Mesenchymal stem cell (in vitro differentiated cells and primary cell): ENCODE measurements around the gene MAB21L1.

Experiments
- DNase-seq: peaks from one replicate; pipeline ENCODE4 v3.0.0-alpha.2; 2013
- H2AFZ ChIP-seq: one replicate; pipeline ENCODE4 v1.6.1; 2013; ENCODE audit warnings: low read depth, mild to moderate bottlenecking, control low read depth, inconsistent platforms, low read length, moderate library complexity
- H2AK5ac ChIP-seq: 2 replicates; pipeline ENCODE4 v1.6.1; 2013; ENCODE audit warnings: low read length, moderate library complexity, mild to moderate bottlenecking, inconsistent platforms; ENCODE audit not compliant: severe bottlenecking
- H2BK120ac ChIP-seq: one replicate; pipeline ENCODE4 v1.6.1; 2013; ENCODE audit warnings: low read depth, mild to moderate bottlenecking, inconsistent platforms, low read length, moderate library complexity
- H2BK12ac ChIP-seq, 2 experiments: one replicate each; pipeline ENCODE4 v1.6.1; 2013; ENCODE audit warnings: inconsistent platforms in 2 of 2, low read length in 2 of 2, mild to moderate bottlenecking in 2 of 2, moderate library complexity in 2 of 2, control low read depth in 1 of 2
- H2BK15ac ChIP-seq: one replicate; pipeline ENCODE4 v1.6.1; 2013; ENCODE audit warnings: mild to moderate bottlenecking, low read depth, inconsistent platforms; ENCODE audit not compliant: poor library complexity, severe bottlenecking
- H2BK5ac ChIP-seq: 2 replicates; pipeline ENCODE4 v1.6.1; 2013; ENCODE audit warnings: low read depth, mild to moderate bottlenecking, low read length, control low read depth, inconsistent platforms; ENCODE audit not compliant: poor library complexity, severe bottlenecking
- H3K14ac ChIP-seq, 2 experiments: one replicate each; pipeline ENCODE4 v1.6.1; 2013; ENCODE audit warnings: inconsistent platforms in 2 of 2, low read length in 2 of 2, control low read depth in 1 of 2, mild to moderate bottlenecking in 1 of 2, moderate library complexity in 1 of 2
- H3K18ac ChIP-seq, 2 experiments: one replicate each; pipeline ENCODE4 v1.6.1; 2013; ENCODE audit warnings: inconsistent platforms in 2 of 2, low read length in 2 of 2, control low read depth in 1 of 2, low read depth in 1 of 2, mild to moderate bottlenecking in 1 of 2
- H3K23ac ChIP-seq, 2 experiments: one replicate each; pipeline ENCODE4 v1.6.1; 2013; ENCODE audit warnings: inconsistent platforms in 2 of 2, low read length in 2 of 2, mild to moderate bottlenecking in 2 of 2, moderate library complexity in 2 of 2, control low read depth in 1 of 2
- H3K27ac ChIP-seq: 2 replicates; pipeline ENCODE4 v1.5.1; 2013; ENCODE audit warnings: mild to moderate bottlenecking, moderate library complexity, low read length, control low read depth, inconsistent platforms; ENCODE audit not compliant: poor library complexity, severe bottlenecking
- H3K27me3 ChIP-seq, 2 experiments: 2 replicates each; pipeline versions ENCODE4 v1.6.1 to v1.7.0; 2013; ENCODE audit warnings: low read length in 2 of 2, mild to moderate bottlenecking in 2 of 2, moderate library complexity in 2 of 2, control low read depth in 1 of 2, inconsistent platforms in 1 of 2; ENCODE audit not compliant: control insufficient read depth in 1 of 2, insufficient read depth in 1 of 2
- H3K36me3 ChIP-seq, 2 experiments: 2 replicates each; pipeline versions ENCODE4 v1.6.1 to v1.7.0; 2013; ENCODE audit warnings: low read length in 2 of 2, control low read depth in 1 of 2, inconsistent platforms in 1 of 2, low read depth in 1 of 2, mild to moderate bottlenecking in 1 of 2; ENCODE audit not compliant: insufficient read depth in 2 of 2, control insufficient read depth in 1 of 2
- H3K4ac ChIP-seq, 2 experiments: one replicate each; pipeline ENCODE4 v1.6.1; 2013; ENCODE audit warnings: inconsistent platforms in 2 of 2, low read length in 2 of 2, mild to moderate bottlenecking in 2 of 2, moderate library complexity in 2 of 2, control low read depth in 1 of 2, low read depth in 1 of 2
- H3K4me1 ChIP-seq: 2 replicates; pipeline ENCODE4 v1.6.1; 2013; ENCODE audit warnings: low read depth, low read length, control low read depth; ENCODE audit not compliant: control insufficient read depth, insufficient read depth
- H3K4me2 ChIP-seq: 2 replicates; pipeline ENCODE4 v1.6.1; 2013; ENCODE audit warnings: low read length, mild to moderate bottlenecking, inconsistent platforms; ENCODE audit not compliant: poor library complexity, severe bottlenecking
- H3K4me3 ChIP-seq, 2 experiments: 2 replicates each; pipeline versions ENCODE4 v1.5.1 to v1.7.0; 2013; ENCODE audit warnings: low read length in 2 of 2, mild to moderate bottlenecking in 2 of 2, control low read depth in 1 of 2, low read depth in 1 of 2; ENCODE audit not compliant: insufficient read depth in 1 of 2
- H3K79me1 ChIP-seq: replicated peaks from 2 replicates; pipeline ENCODE4 v1.6.1; 2013; ENCODE audit warnings: mild to moderate bottlenecking, control low read depth, low read length, inconsistent platforms; ENCODE audit not compliant: poor library complexity, severe bottlenecking
- H3K9ac ChIP-seq: 2 replicates; pipeline ENCODE4 v1.7.0; 2013; ENCODE audit warnings: mild to moderate bottlenecking, low read length, moderate library complexity
- H3K9me3 ChIP-seq: 2 replicates; pipeline ENCODE4 v1.7.0; 2013; ENCODE audit warnings: mild to moderate bottlenecking, low read length; ENCODE audit not compliant: control insufficient read depth
- H4K8ac ChIP-seq: one replicate; pipeline ENCODE4 v1.6.1; 2013; ENCODE audit warnings: inconsistent platforms, mild to moderate bottlenecking, low read length, moderate library complexity
- H4K91ac ChIP-seq: one replicate; pipeline ENCODE4 v1.6.1; 2013; ENCODE audit warnings: mild to moderate bottlenecking, low read length, inconsistent platforms
- WGBS: methylation state at CpG from one replicate; pipeline ENCODE4 v1.1.7; 2013; ENCODE audit warnings: mixed read lengths; 5-methylcytosine and 5-hydroxymethylcytosine counted together

MAB21L1 gene

GRCh38 chr13:35474496-35475211 is 1.8 kb downstream of the MAB21L1 start:
- Histone ChIP-seq H2AK5ac (no peak overlapping the region), H3K4me3 (peak overlapping the region in 1 of 2 experiments; percentile 98), H2BK15ac (no peak overlapping the region), H3K9me3 (no peaks in the 10 kb centered on the region), H3K4ac (no peak overlapping the region), H3K36me3 (peaks cover 0 to 7% of the 10 kb centered on the region in 2 experiments), H3K4me1 (peaks cover 24% of the 10 kb centered on the region), H4K91ac (no peak overlapping the region), H3K9ac (peak overlapping the region; percentile 95), H3K4me2 (peak overlapping the region; percentile 66), H3K27me3 (peaks cover 0 to 68% of the 10 kb centered on the region in 2 experiments), H2BK5ac (no peak overlapping the region), H3K79me1 (peaks cover 6% of the 10 kb centered on the region), H4K8ac (no peak overlapping the region), H3K23ac (no peak overlapping the region), H3K14ac (no peak overlapping the region), H3K18ac (no peak overlapping the region), H3K27ac (no peak overlapping the region), H2AFZ (no peak overlapping the region), H2BK120ac (no peak overlapping the region), H2BK12ac (no peak overlapping the region)
- peak; percentile 30 for DNase-seq
- WGBS: 1% methylated on average over 16 of the region's 17 CpGs

- DNase-seq: no peak
- H3K14ac ChIP-seq: no peak overlapping the region
- no peak overlapping the region for H3K4me2 ChIP-seq
- H3K27ac ChIP-seq: no peak overlapping the region
- peaks cover 0 to 7% of the 10 kb centered on the region in 2 experiments for H3K36me3 ChIP-seq
- H2AK5ac ChIP-seq: no peak overlapping the region
- H3K23ac ChIP-seq: no peak overlapping the region
- H3K27me3 ChIP-seq: peaks cover 0 to 62% of the 10 kb centered on the region in 2 experiments
- peaks cover 24% of the 10 kb centered on the region for H3K4me1 ChIP-seq
- no peak overlapping the region for H2BK5ac ChIP-seq
- H3K4me3 ChIP-seq: peak overlapping the region in 1 of 2 experiments; percentile 98
- no peak overlapping the region for H3K4ac ChIP-seq
- no peak overlapping the region for H4K91ac ChIP-seq
- no peak overlapping the region for H4K8ac ChIP-seq
- H2BK120ac ChIP-seq: no peak overlapping the region
- no peak overlapping the region for H2BK12ac ChIP-seq
- H3K9me3 ChIP-seq: no peaks in the 10 kb centered on the region
- no peak overlapping the region for H2BK15ac ChIP-seq
- H2AFZ ChIP-seq: no peak overlapping the region
- H3K9ac ChIP-seq: peak overlapping the region; percentile 95
- no CpG with 5 or more reads among the region's 2 CpGs for WGBS
- H3K18ac ChIP-seq: no peak overlapping the region
- H3K79me1 ChIP-seq: peaks cover 6% of the 10 kb centered on the region
Observed at GRCh38 chr13:35473802-35474201, 2.7 kb downstream of the MAB21L1 start.

GRCh38 chr13:35473206-35473775 is 3.2 kb downstream of the MAB21L1 start:
- no peak overlapping the region for H3K4me2 ChIP-seq
- H3K4me1 ChIP-seq: peaks cover 19% of the 10 kb centered on the region
- no peak overlapping the region for H4K91ac ChIP-seq
- H3K27me3 ChIP-seq: peaks cover 0 to 57% of the 10 kb centered on the region in 2 experiments
- no peak for DNase-seq
- peaks cover 0 to 7% of the 10 kb centered on the region in 2 experiments for H3K36me3 ChIP-seq
- H3K18ac ChIP-seq: no peak overlapping the region
- H3K14ac ChIP-seq: no peak overlapping the region
- H2BK120ac ChIP-seq: no peak overlapping the region
- H3K9ac ChIP-seq: peak overlapping the region; percentile 95
- H4K8ac ChIP-seq: no peak overlapping the region
- H2BK5ac ChIP-seq: no peak overlapping the region
- H2AK5ac ChIP-seq: no peak overlapping the region
- H2BK12ac ChIP-seq: no peak overlapping the region
- H3K23ac ChIP-seq: no peak overlapping the region
- peak overlapping the region in 1 of 2 experiments; percentile 98 for H3K4me3 ChIP-seq
- peaks cover 4% of the 10 kb centered on the region for H3K79me1 ChIP-seq
- H2BK15ac ChIP-seq: no peak overlapping the region
- no peak overlapping the region for H3K4ac ChIP-seq
- H3K9me3 ChIP-seq: no peaks in the 10 kb centered on the region
- no peak overlapping the region for H2AFZ ChIP-seq
- no peak overlapping the region for H3K27ac ChIP-seq

GRCh38 chr13:35472323-35472881 is 4.1 kb downstream of the MAB21L1 start:
- Histone ChIP-seq H3K27me3 (peaks cover 0 to 51% of the 10 kb centered on the region in 2 experiments), H2AK5ac (no peak overlapping the region), H3K4ac (no peak overlapping the region), H2AFZ (no peak overlapping the region), H4K8ac (no peak overlapping the region), H3K9me3 (no peaks in the 10 kb centered on the region), H3K18ac (no peak overlapping the region), H2BK12ac (no peak overlapping the region), H3K23ac (no peak overlapping the region), H2BK5ac (no peak overlapping the region), H3K9ac (peak overlapping the region; percentile 95), H2BK15ac (no peak overlapping the region), H4K91ac (no peak overlapping the region), H3K79me1 (peaks cover 4% of the 10 kb centered on the region), H2BK120ac (no peak overlapping the region), H3K4me3 (peak overlapping the region in 1 of 2 experiments; percentile 98), H3K36me3 (peaks cover 0 to 7% of the 10 kb centered on the region in 2 experiments), H3K27ac (no peak overlapping the region), H3K4me2 (no peak overlapping the region), H3K4me1 (peaks cover 17% of the 10 kb centered on the region), H3K14ac (no peak overlapping the region)
- no peak for DNase-seq
- WGBS: 8% methylated on average over 6 of the region's 7 CpGs
